H1 (cell line): ENCODE results near the gene GARIN3. TPM values are rescaled to one million over a fixed set of nuclear protein-coding genes. Genes with fewer than 3 reads are reported as not detected.
"Not testable (repeated sequence)": the region's sequence is repeated elsewhere in the genome, so short reads cannot be mapped to it uniquely, and the experiment has no call there.

Experiments used
- CTCF ChIA-PET: fragments of 300-600 bp; sonication (Branson Sonifier 250); formaldehyde crosslinking; loops from one replicate; lab custom pipeline; 2021; ENCODE audit not compliant: partially characterized antibody; lab: Charles Lee
- POLR2A ChIA-PET: fragments of 300-600 bp; sonication (Branson Sonifier 250); formaldehyde crosslinking; loops from one replicate; lab custom pipeline; 2021; ENCODE audit warnings: inconsistent platforms; ENCODE audit not compliant: partially characterized antibody; lab: Charles Lee
- DNase-seq, 2 experiments: peaks; one replicate each; pipeline versions ENCODE4 v3.0.0 to v3.0.0-alpha.2; 2010 to 2022; ENCODE audit warnings: low spot score in 2 of 2, low read depth in 1 of 2, mixed read lengths in 1 of 2
- FAIRE-seq: peaks from 2 replicates; lab custom pipeline; 2011; peaks lifted over from hg19 to GRCh38; lab: Jason Lieb, UNC
- H2AFZ ChIP-seq: 2 replicates; pipeline ENCODE4 v1.8.1; 2012; ENCODE audit warnings: low read length, inconsistent platforms
- H2AK5ac ChIP-seq: 2 replicates; pipeline ENCODE4 v1.6.1; 2013; ENCODE audit warnings: low read depth, low read length
- H2BK120ac ChIP-seq: replicated peaks from 2 replicates; pipeline ENCODE3; 2013; ENCODE audit warnings: low read depth, low read length, inconsistent platforms
- H2BK12ac ChIP-seq: 2 replicates; pipeline ENCODE4 v1.6.1; 2013; ENCODE audit warnings: low read depth, low read length
- H2BK15ac ChIP-seq: 2 replicates; pipeline ENCODE4 v1.6.1; 2013; ENCODE audit warnings: low read length
- H2BK20ac ChIP-seq: 2 replicates; pipeline ENCODE4 v1.6.1; 2013; ENCODE audit warnings: low read length
- H2BK5ac ChIP-seq: 2 replicates; pipeline ENCODE4 v1.6.1; 2013; ENCODE audit warnings: low read depth, low read length
- H3K14ac ChIP-seq: 2 replicates; pipeline ENCODE4 v1.6.1; 2013; ENCODE audit warnings: inconsistent platforms; ENCODE audit not compliant: insufficient read length
- H3K18ac ChIP-seq: 2 replicates; pipeline ENCODE4 v1.6.1; 2013; ENCODE audit warnings: low read length; ENCODE audit errors: extremely low read depth
- H3K23ac ChIP-seq: 2 replicates; pipeline ENCODE4 v1.6.1; 2013; ENCODE audit warnings: inconsistent platforms; ENCODE audit not compliant: insufficient read length
- H3K23me2 ChIP-seq: 2 replicates; pipeline ENCODE4 v1.6.1; 2013; ENCODE audit warnings: low read depth, low read length
- H3K27ac ChIP-seq: 2 replicates; pipeline ENCODE4 v1.6.1; 2011; ENCODE audit warnings: low read depth, low read length, inconsistent platforms
- H3K27me3 ChIP-seq, 4 experiments: replicated peaks in 1 of 4; 1 replicate in 1 of 4; 2 replicates in 3 of 4; pipeline versions ENCODE4 v1.6.1 to v1.8.1; 2011 to 2013; ENCODE audit warnings: low read length in 3 of 4, mild to moderate bottlenecking in 3 of 4, inconsistent platforms in 2 of 4, mixed read lengths in 2 of 4, moderate library complexity in 1 of 4; ENCODE audit not compliant: control insufficient read depth in 3 of 4, insufficient read depth in 3 of 4; ENCODE audit errors: extremely low read depth in 1 of 4
- H3K36me3 ChIP-seq, 4 experiments: 2 replicates each; pipeline versions ENCODE4 v1.6.1 to v1.8.1; 2011 to 2013; ENCODE audit warnings: mild to moderate bottlenecking in 4 of 4, low read length in 3 of 4, moderate library complexity in 2 of 4, control low read depth in 1 of 4, inconsistent platforms in 1 of 4; ENCODE audit not compliant: insufficient read depth in 4 of 4, control insufficient read depth in 2 of 4
- H3K4ac ChIP-seq: replicated peaks from 2 replicates; pipeline ENCODE3; 2013; ENCODE audit warnings: low read length, low read depth, mixed read lengths, inconsistent platforms; ENCODE audit not compliant: insufficient read length
- H3K4me1 ChIP-seq, 4 experiments: replicated peaks in 1 of 4; 1 replicate in 1 of 4; 2 replicates in 3 of 4; pipeline versions ENCODE4 v1.6.1 to v1.8.1; 2011 to 2013; ENCODE audit warnings: low read length in 3 of 4, inconsistent platforms in 2 of 4, mixed read lengths in 1 of 4; ENCODE audit not compliant: insufficient read depth in 4 of 4, control insufficient read depth in 3 of 4
- H3K4me2 ChIP-seq, 2 experiments: 2 replicates each; pipeline versions ENCODE4 v1.6.1 to v1.8.1; 2011 to 2013; ENCODE audit warnings: low read depth in 2 of 2, low read length in 2 of 2, control low read depth in 1 of 2, inconsistent platforms in 1 of 2, mild to moderate bottlenecking in 1 of 2; ENCODE audit not compliant: insufficient read depth in 1 of 2
- H3K4me3 ChIP-seq, 4 experiments: fragments of 200-600, 300-600 bp in 1 of 4; sonication (generic), shearing (Covaris generic), sonication (Bioruptor Twin) in 1 of 4; 2 replicates each; pipeline versions ENCODE4 v1.5.1 to v1.8.1; 2011 to 2016; ENCODE audit warnings: low read length in 4 of 4, low read depth in 3 of 4, control low read depth in 2 of 4, inconsistent platforms in 2 of 4, mild to moderate bottlenecking in 2 of 4, mixed read lengths in 1 of 4, moderate library complexity in 1 of 4; ENCODE audit not compliant: insufficient read depth in 2 of 4; ENCODE audit errors: extremely low read depth in 1 of 4
- H3K56ac ChIP-seq: replicated peaks from 2 replicates; pipeline ENCODE3; 2013; ENCODE audit warnings: low read depth, mild to moderate bottlenecking, mixed read lengths, low read length, inconsistent platforms; ENCODE audit not compliant: insufficient read length
- H3K79me1 ChIP-seq: 2 replicates; pipeline ENCODE4 v1.6.1; 2013; ENCODE audit warnings: low read depth, low read length, control low read depth
- H3K79me2 ChIP-seq, 2 experiments: 2 replicates each; pipeline versions ENCODE4 v1.6.1 to v1.8.1; 2012 to 2013; ENCODE audit warnings: low read length in 2 of 2, mild to moderate bottlenecking in 2 of 2, inconsistent platforms in 1 of 2; ENCODE audit not compliant: insufficient read depth in 2 of 2, control insufficient read depth in 1 of 2
- H3K9ac ChIP-seq, 4 experiments: replicated peaks in 1 of 4; 1 replicate in 1 of 4; 2 replicates in 3 of 4; pipeline versions ENCODE4 v1.6.1 to v1.8.1; 2011 to 2013; ENCODE audit warnings: low read depth in 3 of 4, low read length in 3 of 4, control low read depth in 2 of 4, mild to moderate bottlenecking in 2 of 4, moderate library complexity in 2 of 4, inconsistent platforms in 1 of 4; ENCODE audit errors: extremely low read depth in 1 of 4
- H3K9me3 ChIP-seq, 2 experiments: 2 replicates each; pipeline versions ENCODE4 v1.6.1 to v1.8.1; 2012 to 2013; ENCODE audit warnings: mild to moderate bottlenecking in 2 of 2, moderate library complexity in 2 of 2, control low read depth in 1 of 2, inconsistent platforms in 1 of 2, low read depth in 1 of 2, low read length in 1 of 2, mixed read lengths in 1 of 2; ENCODE audit not compliant: insufficient read depth in 2 of 2
- H4K20me1 ChIP-seq, 2 experiments: replicated peaks in 1 of 2; 2 replicates each; pipeline versions ENCODE3 to v1.8.1; 2011 to 2013; ENCODE audit warnings: inconsistent platforms in 2 of 2, low read length in 2 of 2, mild to moderate bottlenecking in 1 of 2; ENCODE audit not compliant: insufficient read depth in 2 of 2, control insufficient read depth in 1 of 2
- H4K5ac ChIP-seq: 2 replicates; pipeline ENCODE4 v1.6.1; 2013; ENCODE audit warnings: low read length, low read depth, mixed read lengths, inconsistent platforms; ENCODE audit not compliant: insufficient read length
- H4K8ac ChIP-seq: 2 replicates; pipeline ENCODE4 v1.8.0; 2013; ENCODE audit warnings: mild to moderate bottlenecking, moderate library complexity, low read length, inconsistent platforms; ENCODE audit not compliant: insufficient read depth; ENCODE audit errors: extremely low read depth
- H4K91ac ChIP-seq: replicated peaks from 2 replicates; pipeline ENCODE3; 2013; ENCODE audit warnings: low read length, mixed read lengths, inconsistent platforms; ENCODE audit not compliant: insufficient read length
- WGBS, 2 experiments: shearing (Covaris generic) in 1 of 2; methylation state at CpG; one replicate each; pipeline versions ENCODE4 v1.1.6 to v1.1.7; 2013 to 2015; ENCODE audit warnings: low lambda C conversion rate in 2 of 2, mixed read lengths in 2 of 2, inconsistent platforms in 1 of 2, low coverage in 1 of 2, missing lambda C conversion rate in 1 of 2; ENCODE audit not compliant: insufficient replicate concordance in 2 of 2, insufficient coverage in 1 of 2, insufficient read length in 1 of 2; ENCODE audit errors: extremely low coverage in 1 of 2, missing lambda C conversion rate in 1 of 2; 5-methylcytosine and 5-hydroxymethylcytosine counted together
- polyA plus RNA-seq, 7 experiments: library from polyadenylated mRNA; depleted of rRNA in 3 of 7; stranded (reverse) in 5 of 7; unstranded in 2 of 7; fragments of >200 nt in 5 of 7; fragments of 200-250 nt in 2 of 7; gene quantifications; 1 replicate in 5 of 7; 2 replicates in 1 of 7; 4 replicates in 1 of 7; pipeline versions ENCODE4 v1.2.1 to v1.2.3, GENCODE V29; 2011 to 2013; ENCODE audit warnings: missing spikeins in 2 of 7, mixed read lengths in 2 of 7
- total RNA-seq: library from RNA; stranded (reverse); fragmentation: NEBNext Ultra II Directional; extraction: Animal tissue kit (Norgen Biotek cat#: 25700); gene quantifications from 2 replicates; pipeline ENCODE4 v1.2.1, GENCODE V29; 2021

Gene GARIN3
- total and polyA plus RNA-seq, 2 of the 8 experiments (the other 6 are each of a cell fraction or from before 2014, with no cell fraction given) = not detected

GRCh38 chr5:157185122-157185521, 19.1 kb upstream of the GARIN3 start:
- H2BK120ac ChIP-seq, H3K14ac ChIP-seq, H4K91ac ChIP-seq, H3K18ac ChIP-seq, H3K4ac ChIP-seq, H4K8ac ChIP-seq, H3K4me1 ChIP-seq, H3K23me2 ChIP-seq, H3K9ac ChIP-seq, H3K79me2 ChIP-seq, H3K79me1 ChIP-seq, H3K4me3 ChIP-seq, H4K5ac ChIP-seq, H2BK15ac ChIP-seq, H2AK5ac ChIP-seq, H2AFZ ChIP-seq, H2BK20ac ChIP-seq, H3K56ac ChIP-seq, FAIRE-seq, H3K36me3 ChIP-seq, H3K27ac ChIP-seq, H2BK12ac ChIP-seq, H3K4me2 ChIP-seq, H2BK5ac ChIP-seq, H4K20me1 ChIP-seq, H3K9me3 ChIP-seq, POLR2A ChIA-PET, H3K23ac ChIP-seq, DNase-seq: not testable (repeated sequence)
- CTCF ChIA-PET = interaction anchor here (0.9 to 1.6 kb wide), 2 partner anchors 9 to 119 kb away, joined by 3 read pairs; no protein-coding TSS in a partner anchor
- WGBS, 2 experiments = 91% methylated on average over 6 of the region's 6 CpGs; no CpG with 5 or more reads in 1 of the 2 experiments
- H3K27me3 ChIP-seq = peaks cover 1 to 26% (median 11%) of the 10 kb centered on the region in 4 experiments
